Stimulated activated CD4-positive, alpha-beta T cell treated with anti-CD3 and anti-CD28 coated beads, TNF-alpha, amount 100 ng/mL, for 48 hours (primary cell): ENCODE measurements around the gene TFCP2L1.
"Not testable (repeated sequence)": the region's sequence is repeated elsewhere in the genome, so short reads cannot be mapped to it uniquely, and the experiment has no call there.

Experiments used
- DNase-seq, 3 donors: peaks; one replicate each; pipeline ENCODE4 v3.0.0-alpha.2; 2020; ENCODE audit warnings: low read depth in 3 of 3

TFCP2L1 gene

GRCh38 chr2:121295911-121296650, 11.1 kb upstream of the TFCP2L1 start:
- no peak for DNase-seq

- DNase-seq, result no peak
Measured at GRCh38 chr2:121294881-121295840, 10.2 kb upstream of the TFCP2L1 start.

- DNase-seq, result no peak
Measured at GRCh38 chr2:121293450-121294325, 8.7 kb upstream of the TFCP2L1 start.

GRCh38 chr2:121291251-121291580, 6.2 kb upstream of the TFCP2L1 start:
- DNase-seq, result no peak

- DNase-seq, result no peak
Measured at GRCh38 chr2:121289271-121289670, 4.3 kb upstream of the TFCP2L1 start.

GRCh38 chr2:121288454-121289231, 3.6 kb upstream of the TFCP2L1 start:
- no peak for DNase-seq

- DNase-seq, result no peak
Measured at GRCh38 chr2:121287956-121288355, 3.0 kb upstream of the TFCP2L1 start.

- DNase-seq, result no peak
Measured at GRCh38 chr2:121287146-121287798, 2.3 kb upstream of the TFCP2L1 start.

- no peak for DNase-seq
Measured at GRCh38 chr2:121286506-121286905, 1.5 kb upstream of the TFCP2L1 start.

- no peak for DNase-seq
Measured at GRCh38 chr2:121285926-121286325, 924 bp upstream of the TFCP2L1 start.

GRCh38 chr2:121283670-121284462, 1.1 kb downstream of the TFCP2L1 start:
- no peak for DNase-seq

- no peak for DNase-seq
Measured at GRCh38 chr2:121282800-121283385, 2.1 kb downstream of the TFCP2L1 start.

- DNase-seq, result no peak
Measured at GRCh38 chr2:121281694-121282093, 3.3 kb downstream of the TFCP2L1 start.

GRCh38 chr2:121281107-121281506, 3.9 kb downstream of the TFCP2L1 start:
- no peak for DNase-seq

- DNase-seq, result no peak
Measured at GRCh38 chr2:121279476-121280220, 5.4 kb downstream of the TFCP2L1 start.

- no peak for DNase-seq
Measured at GRCh38 chr2:121276341-121276740, 8.7 kb downstream of the TFCP2L1 start.

GRCh38 chr2:121273116-121273515, 11.9 kb downstream of the TFCP2L1 start:
- DNase-seq, result no peak

GRCh38 chr2:121272596-121272995, 12.4 kb downstream of the TFCP2L1 start:
- DNase-seq, result no peak

GRCh38 chr2:121269436-121269835, 15.6 kb downstream of the TFCP2L1 start:
- not testable (repeated sequence) for DNase-seq
